Ascending aorta (tissue), 2 donors: ENCODE measurements around the gene NTSR1. TPM values are rescaled to one million over a fixed set of nuclear protein-coding genes. Genes with fewer than 3 reads are reported as not detected.

Source experiments
- DNase-seq, 2 donors: peaks; one replicate each; pipeline ENCODE4 v3.0.0-alpha.2; 2019; ENCODE audit warnings: low spot score in 2 of 2
- H3K27ac ChIP-seq, 2 donors: fragments of 200-600 bp; sonication (generic); one replicate each; pipeline ENCODE4 v1.5.1; 2016 to 2017; ENCODE audit warnings: mild to moderate bottlenecking in 1 of 2
- H3K27me3 ChIP-seq: fragments of 200-600 bp; sonication (generic); one replicate; pipeline ENCODE4 v1.5.1; 2017
- H3K36me3 ChIP-seq, 2 donors: fragments of 200-600 bp; sonication (generic); one replicate each; pipeline ENCODE4 v1.5.1; 2016
- H3K4me1 ChIP-seq, 2 donors: fragments of 200-600 bp; sonication (generic); one replicate each; pipeline ENCODE4 v1.5.1; 2016 to 2017; ENCODE audit warnings: mild to moderate bottlenecking in 1 of 2
- H3K4me3 ChIP-seq, 2 donors: fragments of 200-600 bp; sonication (generic); one replicate each; pipeline ENCODE4 v1.5.1; 2016 to 2017; ENCODE audit warnings: mild to moderate bottlenecking in 1 of 2
- H3K9me3 ChIP-seq, 2 donors: fragments of 200-600 bp; sonication (generic); one replicate each; pipeline ENCODE4 v1.5.1; 2016
- CTCF ChIP-seq, 3 experiments: fragments of 200-600 bp in 2 of 3; fragments of 450-650 bp in 1 of 3; sonication (generic) in 2 of 3; IDR thresholded peaks; one replicate each; pipeline ENCODE4 v1.5.1; 2016 to 2019; ENCODE audit warnings: antibody characterized with exemption in 3 of 3, mild to moderate bottlenecking in 1 of 3, moderate library complexity in 1 of 3
- intact Hi-C: fragments of 100-400 bp; cut with DNase I; formaldehyde crosslinking; loops from one replicate; pipeline ENCODE4 v1.15.1; 2023
- total RNA-seq: library from RNA; depleted of rRNA; stranded (reverse); fragments of >200 nt; gene quantifications from one replicate; pipeline ENCODE4 v1.1.0, GENCODE V29; 2016

The NTSR1 gene
- total RNA-seq, 1 donor from 2014 or later: not detected

GRCh38 chr20:62701161-62702012 is 7.2 kb upstream of the NTSR1 start:
- no peak for DNase-seq
- no peak overlapping the region for H3K4me3 ChIP-seq
- intact Hi-C loops: no loop called here
- H3K4me1 ChIP-seq: peaks cover 0 to 2% of the 10 kb centered on the region in 2 donors
- TF ChIP-seq CTCF (IDR thresholded peaks at IDR 0.05): no peak
- H3K27ac ChIP-seq: no peak overlapping the region
- no peaks in the 10 kb centered on the region for H3K36me3 ChIP-seq
- H3K27me3 ChIP-seq: no peaks in the 10 kb centered on the region
- no peaks in the 10 kb centered on the region for H3K9me3 ChIP-seq

- no peak for TF ChIP-seq CTCF (IDR thresholded peaks at IDR 0.05)
- Histone ChIP-seq H3K9me3 (no peaks in the 10 kb centered on the region), H3K4me1 (peaks cover 0 to 2% of the 10 kb centered on the region in 2 donors), H3K27me3 (no peaks in the 10 kb centered on the region), H3K36me3 (no peaks in the 10 kb centered on the region), H3K4me3 (no peak overlapping the region), H3K27ac (no peak overlapping the region)
- no peak for DNase-seq
- intact Hi-C loops: no loop called here
Observed at GRCh38 chr20:62702013-62702300, 6.7 kb upstream of the NTSR1 start.

- DNase-seq: no peak
- Histone ChIP-seq H3K9me3 (no peaks in the 10 kb centered on the region), H3K4me1 (peaks cover 0 to 2% of the 10 kb centered on the region in 2 donors), H3K27me3 (peaks cover 10% of the 10 kb centered on the region), H3K4me3 (no peak overlapping the region), H3K27ac (no peak overlapping the region), H3K36me3 (no peaks in the 10 kb centered on the region)
- TF ChIP-seq CTCF (IDR thresholded peaks at IDR 0.05): no peak
- intact Hi-C loops: no loop called here
Observed at GRCh38 chr20:62702895-62703852, 5.5 kb upstream of the NTSR1 start.

GRCh38 chr20:62703853-62704228 is 4.8 kb upstream of the NTSR1 start:
- Histone ChIP-seq H3K9me3 (no peaks in the 10 kb centered on the region), H3K36me3 (no peaks in the 10 kb centered on the region), H3K27ac (no peak overlapping the region), H3K4me1 (peaks cover 0 to 2% of the 10 kb centered on the region in 2 donors), H3K27me3 (peaks cover 15% of the 10 kb centered on the region), H3K4me3 (no peak overlapping the region)
- intact Hi-C loops: no loop called here
- TF ChIP-seq CTCF (IDR thresholded peaks at IDR 0.05): no peak
- DNase-seq: no peak

GRCh38 chr20:62704341-62704948 is 4.2 kb upstream of the NTSR1 start:
- no peak for TF ChIP-seq CTCF (IDR thresholded peaks at IDR 0.05)
- intact Hi-C loops: no loop called here
- no peak overlapping the region for H3K27ac ChIP-seq
- H3K9me3 ChIP-seq: no peaks in the 10 kb centered on the region
- H3K36me3 ChIP-seq: no peaks in the 10 kb centered on the region
- DNase-seq: peak; percentile 21 to 73
- H3K4me1 ChIP-seq: peaks cover 0 to 2% of the 10 kb centered on the region in 2 donors
- peaks cover 20% of the 10 kb centered on the region for H3K27me3 ChIP-seq
- H3K4me3 ChIP-seq: no peak overlapping the region
